Fibroblast of lung (primary cell): ENCODE measurements around the gene CNNM3.

Experiments used
- CTCF ChIP-seq, 2 donors: IDR thresholded peaks in 1 of 2; conservative IDR thresholded peaks in 1 of 2; 1 replicate in 1 of 2; 2 replicates in 1 of 2; pipeline ENCODE4 v1.5.1; 2011 to 2012; ENCODE audit warnings: low read length in 2 of 2, control low read depth in 1 of 2, inconsistent platforms in 1 of 2, low read depth in 1 of 2, mild to moderate bottlenecking in 1 of 2
- EZH2 ChIP-seq: IDR thresholded peaks from 2 replicates; pipeline ENCODE4 v1.5.1; 2012; ENCODE audit warnings: low read length, control low read depth, mild to moderate bottlenecking; ENCODE audit errors: missing control alignments

GRCh38 chr2:96873651-96874096 is 57.6 kb downstream of the CNNM3 start:
- TF ChIP-seq EZH2 (no peak), CTCF (conservative IDR thresholded peaks at IDR 0.05 in 1 of 2, IDR thresholded peaks at IDR 0.05 in 1 of 2; ENCODE audit: low read depth in 1 of 2, low read length in 2 of 2) (no peak)
